Uterus (tissue), 2 donors: ENCODE data around the gene CPNE9.

Experiments
- POLR2A ChIP-seq, 2 donors: fragments of 450-650 bp; IDR thresholded peaks; one replicate each; pipeline ENCODE4 v1.6.1; 2016; ENCODE audit warnings: antibody characterized with exemption in 2 of 2, mild to moderate bottlenecking in 1 of 2, moderate library complexity in 1 of 2
- TF ChIP-seq, protein P1 (sequence below), 4 experiments: fragments of 200-600 bp in 2 of 4; fragments of 450-650 bp in 2 of 4; sonication (generic) in 2 of 4; IDR thresholded peaks; one replicate each; pipeline ENCODE4 v1.5.1; 2016 to 2019; ENCODE audit warnings: antibody characterized with exemption in 4 of 4, mild to moderate bottlenecking in 2 of 4, moderate library complexity in 1 of 4

DNA sequence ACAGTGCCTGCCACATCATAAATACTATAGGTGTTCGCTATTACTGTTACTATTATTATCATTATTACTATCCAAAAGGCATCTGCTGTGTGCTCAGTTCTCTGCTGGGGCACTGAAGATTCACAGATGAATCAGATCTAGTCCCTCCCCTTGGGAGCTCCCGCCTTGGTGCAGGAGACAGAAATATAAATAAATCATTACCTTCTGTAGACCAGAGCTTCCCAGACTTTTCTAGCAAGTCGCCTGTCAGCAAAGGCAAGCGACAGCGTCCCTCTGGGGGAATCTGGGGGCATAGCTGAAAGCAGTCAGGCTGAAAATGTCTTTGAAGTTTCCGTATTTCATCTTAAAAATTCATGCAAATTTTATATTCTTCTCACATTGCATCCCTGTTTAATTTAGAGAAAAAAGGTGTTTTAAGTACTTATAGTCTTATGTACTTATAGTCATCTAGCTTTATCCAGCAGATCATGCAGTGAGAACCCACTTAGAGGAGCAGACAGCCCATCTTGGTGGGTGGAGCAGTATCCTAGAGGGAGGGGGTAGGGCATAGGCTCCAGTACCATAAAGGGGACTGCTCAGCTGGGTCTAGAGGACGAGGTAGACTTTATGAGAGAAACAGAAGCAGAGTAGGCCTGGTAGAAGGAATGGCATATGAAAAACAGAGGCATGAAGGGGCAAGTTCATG is 17.5 kb downstream of the CPNE9 start:
- TF ChIP-seq POLR2A (IDR thresholded peaks at IDR 0.05) = no peak
- TF ChIP-seq, protein P1, sequence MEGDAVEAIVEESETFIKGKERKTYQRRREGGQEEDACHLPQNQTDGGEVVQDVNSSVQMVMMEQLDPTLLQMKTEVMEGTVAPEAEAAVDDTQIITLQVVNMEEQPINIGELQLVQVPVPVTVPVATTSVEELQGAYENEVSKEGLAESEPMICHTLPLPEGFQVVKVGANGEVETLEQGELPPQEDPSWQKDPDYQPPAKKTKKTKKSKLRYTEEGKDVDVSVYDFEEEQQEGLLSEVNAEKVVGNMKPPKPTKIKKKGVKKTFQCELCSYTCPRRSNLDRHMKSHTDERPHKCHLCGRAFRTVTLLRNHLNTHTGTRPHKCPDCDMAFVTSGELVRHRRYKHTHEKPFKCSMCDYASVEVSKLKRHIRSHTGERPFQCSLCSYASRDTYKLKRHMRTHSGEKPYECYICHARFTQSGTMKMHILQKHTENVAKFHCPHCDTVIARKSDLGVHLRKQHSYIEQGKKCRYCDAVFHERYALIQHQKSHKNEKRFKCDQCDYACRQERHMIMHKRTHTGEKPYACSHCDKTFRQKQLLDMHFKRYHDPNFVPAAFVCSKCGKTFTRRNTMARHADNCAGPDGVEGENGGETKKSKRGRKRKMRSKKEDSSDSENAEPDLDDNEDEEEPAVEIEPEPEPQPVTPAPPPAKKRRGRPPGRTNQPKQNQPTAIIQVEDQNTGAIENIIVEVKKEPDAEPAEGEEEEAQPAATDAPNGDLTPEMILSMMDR (IDR thresholded peaks at IDR 0.05) = no peak
